Tibial nerve (tissue), 4 donors: ENCODE results near the gene SNX30.

ENCODE experiments used
- EP300 ChIP-seq, 2 donors: sonication (generic); formaldehyde crosslinking; IDR thresholded peaks; one replicate each; pipeline ENCODE4 v1.6.1; 2017; ENCODE audit warnings: antibody characterized with exemption in 2 of 2, mild to moderate bottlenecking in 1 of 2
- TF ChIP-seq, protein P1 (sequence below), 5 experiments: fragments of 200-600 bp in 3 of 5; fragments of 450-650 bp in 2 of 5; sonication (generic) in 3 of 5; IDR thresholded peaks; one replicate each; pipeline ENCODE4 v1.5.1; 2016 to 2019; ENCODE audit warnings: antibody characterized with exemption in 5 of 5, mild to moderate bottlenecking in 3 of 5, moderate library complexity in 2 of 5

DNA sequence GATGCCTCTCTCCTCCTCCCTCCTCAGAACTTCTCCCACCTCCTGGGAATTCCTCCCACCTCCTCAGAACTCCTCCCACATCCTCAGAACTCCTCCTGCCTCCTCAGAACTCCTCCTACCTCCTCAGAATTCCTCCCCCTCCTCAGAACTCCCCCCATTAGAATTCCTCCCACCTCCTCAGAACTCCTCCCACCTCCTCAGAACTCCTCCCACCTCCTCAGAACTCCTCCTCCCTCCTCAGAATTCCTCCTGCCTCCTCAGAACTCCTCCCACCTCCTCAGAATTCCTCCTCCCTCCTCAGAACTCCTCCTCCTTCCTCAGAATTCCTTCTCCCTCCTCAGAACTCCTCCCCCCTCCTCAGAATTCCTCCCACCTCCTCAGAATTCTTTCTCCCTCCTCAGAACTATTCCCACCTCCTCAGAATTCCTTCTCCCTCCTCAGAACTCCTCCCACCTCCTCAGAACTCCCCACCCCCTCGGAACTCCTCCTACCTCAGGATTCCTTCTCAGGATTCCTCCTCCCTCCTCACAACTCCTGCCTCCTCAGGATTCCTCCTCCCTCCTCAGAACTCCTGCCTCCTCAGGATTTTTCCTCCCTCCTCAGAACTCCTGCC is 116.2 kb downstream of the SNX30 start:
- TF ChIP-seq, protein P1, sequence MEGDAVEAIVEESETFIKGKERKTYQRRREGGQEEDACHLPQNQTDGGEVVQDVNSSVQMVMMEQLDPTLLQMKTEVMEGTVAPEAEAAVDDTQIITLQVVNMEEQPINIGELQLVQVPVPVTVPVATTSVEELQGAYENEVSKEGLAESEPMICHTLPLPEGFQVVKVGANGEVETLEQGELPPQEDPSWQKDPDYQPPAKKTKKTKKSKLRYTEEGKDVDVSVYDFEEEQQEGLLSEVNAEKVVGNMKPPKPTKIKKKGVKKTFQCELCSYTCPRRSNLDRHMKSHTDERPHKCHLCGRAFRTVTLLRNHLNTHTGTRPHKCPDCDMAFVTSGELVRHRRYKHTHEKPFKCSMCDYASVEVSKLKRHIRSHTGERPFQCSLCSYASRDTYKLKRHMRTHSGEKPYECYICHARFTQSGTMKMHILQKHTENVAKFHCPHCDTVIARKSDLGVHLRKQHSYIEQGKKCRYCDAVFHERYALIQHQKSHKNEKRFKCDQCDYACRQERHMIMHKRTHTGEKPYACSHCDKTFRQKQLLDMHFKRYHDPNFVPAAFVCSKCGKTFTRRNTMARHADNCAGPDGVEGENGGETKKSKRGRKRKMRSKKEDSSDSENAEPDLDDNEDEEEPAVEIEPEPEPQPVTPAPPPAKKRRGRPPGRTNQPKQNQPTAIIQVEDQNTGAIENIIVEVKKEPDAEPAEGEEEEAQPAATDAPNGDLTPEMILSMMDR (IDR thresholded peaks at IDR 0.05): no peak
- TF ChIP-seq EP300 (IDR thresholded peaks at IDR 0.05): no peak
